CD8-positive, alpha-beta memory T cell (primary cell): ENCODE measurements around the gene TSPAN18. TPM values are rescaled to one million over a fixed set of nuclear protein-coding genes. Genes with fewer than 3 reads are reported as not detected.

ENCODE experiments used
- CTCF ChIA-PET: fragments of 350-600 bp; sonication (Branson Sonifier 250); formaldehyde crosslinking; loops from one replicate; lab custom pipeline; 2021; ENCODE audit warnings: antibody characterized with exemption; lab: Charles Lee
- POLR2A ChIA-PET: fragments of 350-600 bp; sonication (Branson Sonifier 250); formaldehyde crosslinking; loops from one replicate; lab custom pipeline; 2021; ENCODE audit warnings: antibody characterized with exemption; lab: Charles Lee
- DNase-seq, 5 donors: peaks; one replicate each; pipeline versions ENCODE4 v3.0.0 to v3.0.0-alpha.2; 2020 to 2022; ENCODE audit warnings: mixed read lengths in 1 of 5
- H3K27ac ChIP-seq: one replicate; pipeline ENCODE4 v1.7.0; 2013; ENCODE audit warnings: low read depth, mild to moderate bottlenecking, low read length, moderate library complexity
- H3K27me3 ChIP-seq: 2 replicates; pipeline ENCODE4 v1.7.0; 2013; ENCODE audit warnings: low read length, mild to moderate bottlenecking; ENCODE audit not compliant: insufficient read depth, poor library complexity, severe bottlenecking
- H3K36me3 ChIP-seq: 2 replicates; pipeline ENCODE4 v1.7.0; 2013; ENCODE audit warnings: mild to moderate bottlenecking, low read length, moderate library complexity; ENCODE audit not compliant: insufficient read depth
- H3K4me1 ChIP-seq: 2 replicates; pipeline ENCODE4 v1.7.0; 2013; ENCODE audit warnings: mild to moderate bottlenecking, low read length, moderate library complexity; ENCODE audit not compliant: insufficient read depth
- H3K4me3 ChIP-seq: 2 replicates; pipeline ENCODE4 v1.7.0; 2013; ENCODE audit warnings: mild to moderate bottlenecking, low read length
- H3K9me3 ChIP-seq: 2 replicates; pipeline ENCODE4 v1.7.0; 2013; ENCODE audit warnings: mild to moderate bottlenecking, low read length
- H3K27ac Mint-ChIP-seq, 8 donors: one replicate each; pipeline ENCODE4 v1.8.0; 2020 to 2021; ENCODE audit warnings: mixed read lengths in 8 of 8, mild to moderate bottlenecking in 6 of 8, inconsistent platforms in 3 of 8, moderate library complexity in 3 of 8
- H3K27me3 Mint-ChIP-seq, 2 donors: one replicate each; pipeline ENCODE4 v1.8.0; 2020 to 2021; ENCODE audit warnings: mixed read lengths in 2 of 2, mild to moderate bottlenecking in 1 of 2, moderate library complexity in 1 of 2
- H3K36me3 Mint-ChIP-seq, 3 donors: one replicate each; pipeline ENCODE4 v1.8.0; 2020 to 2021; ENCODE audit warnings: mixed read lengths in 3 of 3, inconsistent platforms in 1 of 3, mild to moderate bottlenecking in 1 of 3
- H3K4me1 Mint-ChIP-seq, 3 donors: one replicate each; pipeline ENCODE4 v1.8.0; 2020 to 2021; ENCODE audit warnings: mixed read lengths in 3 of 3, inconsistent platforms in 1 of 3, mild to moderate bottlenecking in 1 of 3
- H3K4me3 Mint-ChIP-seq, 7 donors: one replicate each; pipeline ENCODE4 v1.8.0; 2020 to 2021; ENCODE audit warnings: mixed read lengths in 7 of 7, mild to moderate bottlenecking in 6 of 7, moderate library complexity in 4 of 7, inconsistent platforms in 2 of 7
- H3K9me3 Mint-ChIP-seq, 5 donors: one replicate each; pipeline ENCODE4 v1.8.0; 2020 to 2022; ENCODE audit warnings: mixed read lengths in 5 of 5, mild to moderate bottlenecking in 3 of 5, moderate library complexity in 2 of 5, inconsistent platforms in 1 of 5
- polyA plus RNA-seq: library from polyadenylated mRNA; unstranded; fragments of 300-500 nt; fragmentation: Illumina TruSeq; gene quantifications from one replicate; pipeline ENCODE4 v1.2.3, GENCODE V29; 2021
- total RNA-seq, 2 experiments: library from RNA; stranded (reverse); gene quantifications; one replicate each; pipeline ENCODE4 v1.2.3, GENCODE V29; 2021

The TSPAN18 gene
- total and polyA plus RNA-seq, 3 experiments from 2014 or later: 0.60 to 15.1 (median 1.2) TPM

DNA sequence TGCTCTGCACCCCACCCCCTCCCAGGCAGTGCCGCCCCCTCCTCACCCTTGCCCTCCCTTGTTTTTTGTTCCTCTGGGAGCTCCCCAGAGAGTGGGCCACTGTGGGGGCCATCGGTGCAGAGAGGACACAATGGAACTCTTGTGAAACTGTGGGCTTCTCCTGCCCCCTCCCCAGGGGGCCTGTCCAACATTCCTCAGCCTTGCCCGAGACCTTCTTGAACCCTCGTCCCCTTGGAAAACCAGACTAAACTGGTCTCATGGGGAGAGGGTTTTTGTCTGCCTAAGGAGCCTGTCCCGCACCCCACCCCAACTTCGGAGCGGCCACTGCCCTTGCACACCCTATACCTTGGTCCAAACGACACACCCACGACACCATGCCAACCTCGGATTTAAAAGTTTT lies 72.2 kb downstream of the TSPAN18 start:
- DNase-seq: no peak
- Mint-ChIP-seq H3K27me3 (peaks cover 0 to 4% of the 10 kb centered on the region in 2 donors), H3K36me3 (no peaks in the 10 kb centered on the region), H3K27ac (no peak overlapping the region), H3K4me3 (no peak overlapping the region), H3K9me3 (no peaks in the 10 kb centered on the region), H3K4me1 (no peaks in the 10 kb centered on the region)
- POLR2A ChIA-PET: no interaction called here
- Histone ChIP-seq H3K27ac (no peak overlapping the region), H3K36me3 (no peaks in the 10 kb centered on the region), H3K4me3 (no peak overlapping the region), H3K4me1 (no peaks in the 10 kb centered on the region), H3K9me3 (no peaks in the 10 kb centered on the region), H3K27me3 (no peaks in the 10 kb centered on the region)
- CTCF ChIA-PET: interaction anchor here (1.2 to 1.4 kb wide), 2 partner anchors 24 to 113 kb away, joined by 3 to 4 read pairs; no protein-coding TSS in a partner anchor

DNA sequence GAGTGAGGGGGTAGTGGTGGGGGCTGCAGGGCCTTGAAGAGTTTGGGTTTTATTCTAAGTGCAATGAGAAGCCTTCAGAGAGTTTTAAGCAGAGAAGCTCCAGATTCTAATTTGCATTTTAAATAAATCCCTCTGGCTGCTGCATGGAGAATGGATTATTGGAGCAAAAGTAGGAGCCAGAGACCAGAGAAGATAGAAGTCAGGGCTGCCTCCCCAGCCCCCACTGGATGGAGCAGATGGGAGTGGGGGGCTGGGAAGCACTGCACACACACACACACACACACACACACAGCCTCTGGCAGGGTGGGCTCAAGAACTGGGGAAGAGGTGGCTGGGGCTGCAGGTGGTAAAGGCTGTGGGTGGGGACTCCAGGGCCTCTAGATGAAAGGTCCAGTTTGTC lies 75.6 kb downstream of the TSPAN18 start:
- ChIA-PET CTCF (no interaction called here), POLR2A (no interaction called here)
- Mint-ChIP-seq H3K4me1 (peaks cover 0 to 1% (median 0%) of the 10 kb centered on the region in 3 donors), H3K27ac (no peak overlapping the region), H3K4me3 (no peak overlapping the region), H3K9me3 (no peaks in the 10 kb centered on the region), H3K27me3 (peaks cover 3 to 4% of the 10 kb centered on the region in 2 donors), H3K36me3 (no peaks in the 10 kb centered on the region)
- Histone ChIP-seq H3K4me1 (no peaks in the 10 kb centered on the region), H3K27ac (no peak overlapping the region), H3K4me3 (no peak overlapping the region), H3K36me3 (no peaks in the 10 kb centered on the region), H3K27me3 (no peaks in the 10 kb centered on the region), H3K9me3 (no peaks in the 10 kb centered on the region)
- DNase-seq: peak in 1 of 5 donors; percentile 1

DNA sequence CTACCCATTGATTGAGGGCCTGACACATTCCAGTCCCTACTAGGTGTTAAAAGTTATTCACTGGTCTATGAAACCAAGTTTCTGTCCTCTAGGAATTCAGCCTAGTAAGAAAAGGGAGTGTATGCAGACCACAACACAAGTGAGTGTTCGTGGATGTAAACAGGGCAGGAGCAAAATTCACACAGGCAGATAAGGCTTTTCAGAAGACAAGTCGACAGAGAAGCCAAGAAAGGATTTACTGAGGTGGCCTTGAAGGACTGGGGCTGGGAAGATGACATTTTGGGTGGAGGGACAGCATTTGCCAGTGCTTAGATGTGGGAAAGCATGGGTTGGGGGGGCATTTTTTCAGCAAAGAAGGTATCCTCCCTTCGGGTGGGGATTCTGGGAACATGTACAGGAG lies 76.2 kb downstream of the TSPAN18 start:
- peaks cover 3 to 4% of the 10 kb centered on the region in 2 donors for H3K27me3 Mint-ChIP-seq
- ChIA-PET CTCF (no interaction called here), POLR2A (no interaction called here)
- DNase-seq: no peak
- Histone ChIP-seq H3K4me3 (no peak overlapping the region), H3K27me3 (no peaks in the 10 kb centered on the region), H3K9me3 (no peaks in the 10 kb centered on the region), H3K4me1 (no peaks in the 10 kb centered on the region), H3K36me3 (no peaks in the 10 kb centered on the region), H3K27ac (no peak overlapping the region)
- H3K27ac Mint-ChIP-seq: no peak overlapping the region
- no peaks in the 10 kb centered on the region for H3K36me3 Mint-ChIP-seq
- no peaks in the 10 kb centered on the region for H3K9me3 Mint-ChIP-seq
- no peak overlapping the region for H3K4me3 Mint-ChIP-seq
- peaks cover 0 to 1% (median 0%) of the 10 kb centered on the region in 3 donors for H3K4me1 Mint-ChIP-seq

DNA sequence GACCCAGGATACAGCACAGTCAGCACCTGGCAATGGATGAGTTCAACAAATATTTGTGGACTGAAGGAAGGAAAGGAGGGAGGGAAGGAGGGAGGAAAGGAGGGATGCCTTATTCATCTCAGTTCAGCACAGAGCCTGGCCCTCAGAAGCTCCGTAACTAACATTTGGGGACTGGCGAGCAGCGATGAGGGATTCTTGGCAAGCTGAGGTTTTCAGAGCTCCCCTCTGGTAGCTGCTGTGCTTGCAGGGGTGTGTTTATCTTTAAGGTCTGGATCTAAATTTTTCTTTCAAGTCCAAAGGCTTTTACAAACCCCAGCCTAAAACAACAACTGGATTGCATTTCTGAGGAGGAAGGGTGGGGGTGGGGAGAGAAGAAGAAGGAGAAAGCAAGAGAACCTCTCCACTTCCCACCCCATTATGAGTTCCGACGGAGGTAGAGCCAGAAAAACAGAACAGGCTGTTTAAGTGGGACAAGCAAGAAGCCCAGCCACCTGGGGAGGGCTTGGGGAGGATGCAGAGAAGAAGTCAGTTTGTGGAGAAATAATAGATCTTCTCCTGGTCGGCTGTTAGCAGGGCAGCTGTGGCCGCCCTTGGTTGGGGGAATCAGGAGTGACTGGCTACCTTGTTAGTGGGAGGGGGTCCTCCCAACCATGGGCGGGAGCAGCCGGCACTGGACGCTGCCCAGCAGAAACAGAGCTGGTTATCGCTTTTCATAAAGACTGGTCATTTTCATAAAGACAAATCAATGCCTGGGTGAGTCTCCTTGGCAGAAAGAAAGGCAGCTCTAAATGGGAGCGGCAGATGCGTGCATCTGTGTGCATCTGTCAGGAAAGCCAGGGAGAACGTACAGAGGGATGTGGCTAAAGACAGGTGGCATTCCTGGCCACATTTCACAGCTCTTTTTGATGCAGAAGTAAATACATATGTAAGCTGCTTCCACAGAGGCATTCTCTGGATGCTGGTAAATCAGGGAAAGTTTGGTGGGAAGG lies 78.0 kb downstream of the TSPAN18 start:
- Histone ChIP-seq H3K27ac (no peak overlapping the region), H3K4me3 (no peak overlapping the region), H3K27me3 (no peaks in the 10 kb centered on the region), H3K9me3 (no peaks in the 10 kb centered on the region), H3K4me1 (no peaks in the 10 kb centered on the region), H3K36me3 (no peaks in the 10 kb centered on the region)
- H3K4me3 Mint-ChIP-seq: peak overlapping the region in 1 of 7 donors; percentile 3
- no peak for DNase-seq
- peaks cover 3 to 4% of the 10 kb centered on the region in 2 donors for H3K27me3 Mint-ChIP-seq
- H3K36me3 Mint-ChIP-seq: peaks cover 0 to 2% (median 0%) of the 10 kb centered on the region in 3 donors
- POLR2A ChIA-PET: interaction anchor here (0.5 to 0.6 kb wide), 2 partner anchors 28 to 309 kb away, joined by 3 to 4 read pairs; no protein-coding TSS in a partner anchor
- H3K9me3 Mint-ChIP-seq: no peaks in the 10 kb centered on the region
- H3K27ac Mint-ChIP-seq: peak overlapping the region in 2 of 8 donors; percentile 56 to 71
- peaks cover 0 to 1% (median 0%) of the 10 kb centered on the region in 3 donors for H3K4me1 Mint-ChIP-seq
- CTCF ChIA-PET: interaction anchor here (1.4 kb wide), 1 partner anchor 29 kb away, joined by 4 read pairs; no protein-coding TSS in a partner anchor

DNA sequence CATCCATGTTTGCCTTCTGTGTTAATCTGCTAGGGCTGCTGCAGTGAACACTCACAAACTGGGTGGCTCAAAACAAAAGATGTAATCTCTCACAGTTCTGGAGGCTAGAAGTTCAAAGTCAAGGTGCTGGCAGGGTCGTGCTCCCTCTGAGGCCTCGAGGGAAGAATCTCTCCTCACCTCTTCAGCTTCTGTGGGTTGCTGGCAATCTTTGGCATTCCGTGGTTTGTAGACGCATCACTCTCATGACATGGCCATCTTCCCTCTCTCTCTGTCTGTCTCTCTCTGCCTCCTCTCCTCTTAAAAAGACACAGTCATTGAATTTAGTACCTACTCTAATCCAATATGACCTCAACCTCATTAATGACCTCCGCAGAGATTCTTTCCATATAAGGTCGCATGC lies 78.8 kb downstream of the TSPAN18 start:
- Mint-ChIP-seq H3K27me3 (peaks cover 3 to 4% of the 10 kb centered on the region in 2 donors), H3K4me1 (peaks cover 0 to 1% (median 0%) of the 10 kb centered on the region in 3 donors)
- DNase-seq: no peak

DNA sequence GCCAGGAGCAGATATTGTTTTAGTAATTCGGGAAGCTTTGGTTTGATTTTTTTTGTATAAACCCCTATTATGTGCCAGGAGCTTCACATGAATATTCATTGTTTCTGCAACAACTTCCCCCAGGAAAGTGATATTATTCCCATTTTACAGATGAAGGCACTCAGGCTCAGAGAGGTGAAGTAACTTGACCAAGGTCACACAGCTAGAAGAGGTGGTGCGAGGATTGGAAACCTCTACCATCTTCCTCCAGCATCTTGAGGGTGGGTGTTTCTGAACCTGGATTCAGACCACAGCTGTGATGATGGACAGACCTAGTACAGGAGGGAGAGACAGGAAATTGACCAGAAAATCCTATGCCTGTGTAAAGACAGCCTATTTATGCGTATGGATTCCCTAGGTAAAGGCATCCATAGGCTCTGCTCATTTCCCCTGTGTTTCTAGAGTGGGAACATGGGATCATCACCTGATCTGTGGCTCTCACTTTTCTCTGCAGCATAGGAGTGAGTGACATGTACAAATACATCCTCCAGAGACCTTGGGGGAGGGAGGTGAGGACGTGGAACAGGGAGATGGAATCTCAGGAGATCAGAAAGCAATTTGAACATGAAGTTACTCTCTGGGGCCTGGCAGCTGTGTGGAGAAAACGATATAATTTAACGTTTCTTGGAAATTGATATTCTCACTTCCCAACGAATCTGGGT lies 81.4 kb downstream of the TSPAN18 start:
- DNase-seq: peak in 1 of 5 donors; percentile 4
- Mint-ChIP-seq H3K27ac (peak overlapping the region in 1 of 8 donors; percentile 43), H3K4me1 (peaks cover 0 to 1% (median 0%) of the 10 kb centered on the region in 3 donors), H3K4me3 (no peak overlapping the region), H3K27me3 (peaks cover 0 to 3% of the 10 kb centered on the region in 2 donors), H3K9me3 (no peaks in the 10 kb centered on the region), H3K36me3 (peaks cover 0 to 2% (median 0%) of the 10 kb centered on the region in 3 donors)
- Histone ChIP-seq H3K27me3 (no peaks in the 10 kb centered on the region), H3K27ac (no peak overlapping the region), H3K4me3 (no peak overlapping the region), H3K9me3 (no peaks in the 10 kb centered on the region), H3K4me1 (no peaks in the 10 kb centered on the region), H3K36me3 (no peaks in the 10 kb centered on the region)
- ChIA-PET CTCF (no interaction called here), POLR2A (no interaction called here)

More for the DNA sequence above, 78.8 kb downstream of the TSPAN18 start:
- no peaks in the 10 kb centered on the region for H3K4me1 ChIP-seq
- no peak overlapping the region for H3K4me3 Mint-ChIP-seq
- H3K36me3 ChIP-seq: no peaks in the 10 kb centered on the region
- CTCF ChIA-PET: no interaction called here
- POLR2A ChIA-PET: interaction anchor here (0.6 kb wide), 1 partner anchor 29 kb away, joined by 4 read pairs; no protein-coding TSS in a partner anchor
- no peak overlapping the region for H3K4me3 ChIP-seq
- H3K9me3 Mint-ChIP-seq: no peaks in the 10 kb centered on the region
- H3K27ac ChIP-seq: no peak overlapping the region
- H3K27me3 ChIP-seq: no peaks in the 10 kb centered on the region
- no peaks in the 10 kb centered on the region for H3K9me3 ChIP-seq
- H3K27ac Mint-ChIP-seq: peak overlapping the region in 2 of 8 donors; percentile 0 to 66
- peaks cover 0 to 2% (median 0%) of the 10 kb centered on the region in 3 donors for H3K36me3 Mint-ChIP-seq

DNA sequence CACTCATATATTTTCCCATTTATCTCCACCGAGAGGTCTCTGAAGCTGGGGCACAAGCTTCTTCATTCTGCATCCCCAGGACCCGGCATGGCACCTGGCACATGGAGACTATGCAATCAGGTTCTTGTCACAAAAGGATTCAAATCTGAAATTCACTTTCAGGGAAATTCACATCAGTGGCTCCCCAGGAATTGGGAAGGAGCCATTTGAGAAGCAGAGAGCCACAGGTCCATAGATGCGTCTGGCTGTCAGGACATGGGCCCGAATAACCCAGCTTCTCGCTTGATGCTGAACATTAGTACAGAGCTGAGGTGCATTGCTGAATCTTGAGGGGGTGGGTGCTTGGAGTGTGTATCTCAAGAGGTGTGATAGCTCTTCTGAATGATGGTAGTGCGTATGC lies 82.5 kb downstream of the TSPAN18 start:
- Histone ChIP-seq H3K9me3 (no peaks in the 10 kb centered on the region), H3K36me3 (no peaks in the 10 kb centered on the region), H3K27me3 (no peaks in the 10 kb centered on the region), H3K27ac (no peak overlapping the region), H3K4me3 (no peak overlapping the region), H3K4me1 (no peaks in the 10 kb centered on the region)
- CTCF ChIA-PET: no interaction called here
- no peak for DNase-seq
- POLR2A ChIA-PET: no interaction called here
- peaks cover 0 to 4% (median 0%) of the 10 kb centered on the region in 3 donors for H3K36me3 Mint-ChIP-seq
- H3K27ac Mint-ChIP-seq: no peak overlapping the region
- H3K4me3 Mint-ChIP-seq: no peak overlapping the region
- H3K4me1 Mint-ChIP-seq: peaks cover 0 to 1% (median 0%) of the 10 kb centered on the region in 3 donors
- H3K9me3 Mint-ChIP-seq: no peaks in the 10 kb centered on the region
- peaks cover 0 to 3% of the 10 kb centered on the region in 2 donors for H3K27me3 Mint-ChIP-seq
